AG09319 (cell line): Measurements from ENCODE around the gene CNGA4.

Source experiments
- DNase-seq: peaks from one replicate; pipeline ENCODE4 v3.0.0-alpha.2; 2010; ENCODE audit warnings: low read depth; ENCODE audit errors: extremely low read depth
- TF ChIP-seq, protein P1 (sequence below): IDR thresholded peaks from 2 replicates; pipeline ENCODE4 v1.5.1; 2011; ENCODE audit warnings: low read depth, mild to moderate bottlenecking, inconsistent platforms, low read length, moderate library complexity

Gene CNGA4

DNA sequence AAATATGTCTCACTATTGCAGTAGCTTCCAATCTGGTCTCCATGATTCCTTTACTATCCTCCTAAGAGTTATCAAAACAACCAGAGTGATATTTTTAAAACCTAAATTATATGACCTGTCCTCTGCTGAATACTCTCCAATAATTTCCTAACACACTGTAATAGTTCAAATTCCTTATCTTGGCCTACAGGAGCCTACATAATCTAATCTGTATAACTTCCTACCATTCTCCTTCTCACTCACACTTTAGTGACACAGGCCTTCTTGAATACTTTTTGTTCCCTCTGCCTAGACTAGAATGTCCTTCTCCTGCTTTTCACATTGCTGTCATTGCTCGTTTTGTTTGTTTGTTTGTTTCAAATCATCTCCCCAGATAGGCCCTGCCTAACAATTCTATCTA lies 13.9 kb upstream of the CNGA4 start:
- no peak for DNase-seq
- TF ChIP-seq, protein P1, sequence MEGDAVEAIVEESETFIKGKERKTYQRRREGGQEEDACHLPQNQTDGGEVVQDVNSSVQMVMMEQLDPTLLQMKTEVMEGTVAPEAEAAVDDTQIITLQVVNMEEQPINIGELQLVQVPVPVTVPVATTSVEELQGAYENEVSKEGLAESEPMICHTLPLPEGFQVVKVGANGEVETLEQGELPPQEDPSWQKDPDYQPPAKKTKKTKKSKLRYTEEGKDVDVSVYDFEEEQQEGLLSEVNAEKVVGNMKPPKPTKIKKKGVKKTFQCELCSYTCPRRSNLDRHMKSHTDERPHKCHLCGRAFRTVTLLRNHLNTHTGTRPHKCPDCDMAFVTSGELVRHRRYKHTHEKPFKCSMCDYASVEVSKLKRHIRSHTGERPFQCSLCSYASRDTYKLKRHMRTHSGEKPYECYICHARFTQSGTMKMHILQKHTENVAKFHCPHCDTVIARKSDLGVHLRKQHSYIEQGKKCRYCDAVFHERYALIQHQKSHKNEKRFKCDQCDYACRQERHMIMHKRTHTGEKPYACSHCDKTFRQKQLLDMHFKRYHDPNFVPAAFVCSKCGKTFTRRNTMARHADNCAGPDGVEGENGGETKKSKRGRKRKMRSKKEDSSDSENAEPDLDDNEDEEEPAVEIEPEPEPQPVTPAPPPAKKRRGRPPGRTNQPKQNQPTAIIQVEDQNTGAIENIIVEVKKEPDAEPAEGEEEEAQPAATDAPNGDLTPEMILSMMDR, result no peak

- no peak for DNase-seq
- TF ChIP-seq, protein P1, result no peak
Measured at GRCh38 chr11:6225896-6226295, 13.0 kb upstream of the CNGA4 start.

GRCh38 chr11:6228520-6228919 lies 10.4 kb upstream of the CNGA4 start:
- no peak for DNase-seq
- TF ChIP-seq, protein P1, result no peak

- DNase-seq, result no peak
- TF ChIP-seq, protein P1, result no peak
Measured at GRCh38 chr11:6229911-6230310, 9.0 kb upstream of the CNGA4 start.

- DNase-seq, result no peak
- TF ChIP-seq, protein P1, result no peak
Measured at GRCh38 chr11:6232899-6233298, 6.0 kb upstream of the CNGA4 start.

GRCh38 chr11:6233984-6234386 lies 4.9 kb upstream of the CNGA4 start:
- DNase-seq, result no peak

GRCh38 chr11:6234387-6235107 lies 4.3 kb upstream of the CNGA4 start, which contains the start of gene FHIP1B:
Gene FHIP1B, minus strand, starts transcription at chr11:6234636. Its CDS starts 10,120 bp downstream, at chr11:6224516.
- TF ChIP-seq, protein P1, result no peak
- peak; percentile 100 for DNase-seq

More at GRCh38 chr11:6233984-6234386, 4.9 kb upstream of the CNGA4 start:
- TF ChIP-seq, protein P1, result no peak
